ENCODE measurements around the gene RASA3. TPM values are rescaled to one million over a fixed set of nuclear protein-coding genes. Genes with fewer than 3 reads are reported as not detected.

The RASA3 gene
- total RNA-seq, 1 donor from 2014 or later: 41.1 TPM

DNA sequence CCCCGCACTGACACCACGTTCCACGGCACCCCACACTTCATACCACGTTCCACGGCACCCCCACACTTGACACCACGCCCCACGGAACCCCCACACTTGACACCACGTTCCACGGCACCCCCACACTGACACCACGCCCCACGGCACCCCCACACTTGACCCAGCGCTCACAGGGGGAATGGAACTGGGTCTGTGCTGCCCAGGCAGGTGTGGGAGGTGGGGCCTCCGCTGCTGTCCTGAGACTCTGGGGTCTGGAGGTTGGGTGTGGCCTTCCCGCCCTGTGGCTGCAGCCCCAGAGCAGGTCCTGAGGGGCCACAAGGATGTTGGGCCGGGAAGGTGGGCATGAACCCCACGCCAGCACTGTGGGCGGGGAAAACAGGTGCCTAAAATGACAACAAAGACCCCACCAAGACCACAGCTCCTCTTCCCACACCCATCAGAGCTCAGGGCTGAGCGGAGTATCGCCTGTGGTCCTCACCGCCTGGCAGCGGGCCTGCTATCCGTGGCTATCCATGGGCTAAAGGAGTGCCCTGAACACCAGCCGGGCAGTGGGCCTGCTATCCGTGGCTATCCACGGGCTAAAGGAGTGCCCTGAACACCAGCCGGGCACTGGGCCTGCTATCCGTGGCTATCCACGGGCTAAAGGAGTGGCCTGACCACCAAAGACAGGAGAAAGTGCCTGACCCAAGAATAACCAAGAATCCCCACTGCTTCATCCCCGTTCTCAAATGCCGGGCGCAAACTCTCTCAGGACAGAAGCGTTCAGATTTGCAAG lies 98.7 kb downstream of the RASA3 start:
- H3K4me3 ChIP-seq (ENCODE audit: insufficient read depth, low read depth, low read length): no peak overlapping the region
- H3K9ac ChIP-seq (ENCODE audit: low read length): peak overlapping the region; percentile 53
- H3K4me2 ChIP-seq (ENCODE audit: low read length): no peak overlapping the region
- H3K9me3 ChIP-seq (ENCODE audit: insufficient read depth, low read depth, low read length): no peaks in the 10 kb centered on the region
- H3K36me3 ChIP-seq (ENCODE audit: insufficient read depth, low read length): peaks cover 14% of the 10 kb centered on the region
- H4K20me1 ChIP-seq (ENCODE audit: insufficient read depth, low read length): peaks cover 89% of the 10 kb centered on the region
- Mint-ChIP-seq H3K4me1 (ENCODE audit: low read depth, unreplicated experiment) (peaks cover 21% of the 10 kb centered on the region), H3K27ac (ENCODE audit: unreplicated experiment) (peak overlapping the region; percentile 37), H3K27me3 (ENCODE audit: low read depth, unreplicated experiment) (no peaks in the 10 kb centered on the region), H3K9me3 (ENCODE audit: unreplicated experiment) (peaks cover 1% of the 10 kb centered on the region), H3K4me3 (ENCODE audit: unreplicated experiment) (no peak overlapping the region), H3K36me3 (ENCODE audit: low read depth, unreplicated experiment) (peaks cover 14% of the 10 kb centered on the region)
- H3K27me3 ChIP-seq (ENCODE audit: insufficient read depth, low read length): no peaks in the 10 kb centered on the region
- no peak for TF ChIP-seq CTCF (IDR thresholded peaks at IDR 0.05; ENCODE audit: insufficient read depth, low read depth, low read length)
- no peak for TF ChIP-seq EZH2 (IDR thresholded peaks at IDR 0.05; ENCODE audit: insufficient read depth, low read length)
- H2AFZ ChIP-seq (ENCODE audit: low read depth, low read length): no peak overlapping the region
- FAIRE-seq: no peak
- peaks cover 91% of the 10 kb centered on the region for H3K79me2 ChIP-seq (ENCODE audit: insufficient read depth, low read length)
- no peak for DNase-seq (ENCODE audit: low read depth)
- peak overlapping the region; percentile 4 for H3K27ac ChIP-seq (ENCODE audit: low read depth, low read length)
- H3K4me1 ChIP-seq (ENCODE audit: insufficient read depth, low read length): peaks cover 49% of the 10 kb centered on the region

DNA sequence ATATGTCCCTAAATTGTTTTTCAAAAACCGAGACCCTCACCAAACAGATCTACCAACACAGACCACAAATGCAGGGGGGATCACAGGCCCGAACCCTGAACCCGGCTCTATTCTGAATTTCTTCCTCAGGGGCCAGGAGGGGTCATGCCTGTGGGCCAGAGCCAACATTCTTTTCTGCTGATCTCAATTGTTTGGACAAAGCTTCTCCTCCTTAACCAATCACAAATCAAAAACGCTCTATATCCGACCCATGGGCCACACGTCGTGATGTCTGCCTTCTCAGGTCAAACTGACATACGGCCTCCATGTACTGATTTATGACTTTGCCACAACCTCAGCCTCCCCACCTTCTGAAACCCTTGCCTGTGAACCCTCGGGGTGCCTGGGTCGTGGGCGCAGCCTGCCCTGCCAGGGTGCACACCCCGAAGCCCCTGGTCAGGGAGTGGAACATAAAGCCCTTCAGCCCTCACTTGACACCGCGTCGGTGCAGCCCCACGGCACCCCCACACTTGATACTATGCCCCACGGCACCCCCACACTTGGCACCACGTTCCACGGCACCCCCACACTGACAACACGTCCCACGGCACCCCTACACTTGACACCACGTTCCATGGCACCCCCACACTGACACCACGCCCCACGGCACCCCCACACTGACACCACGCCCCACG lies 100.2 kb downstream of the RASA3 start:
- Histone ChIP-seq H2AFZ (ENCODE audit: low read depth, low read length) (no peak overlapping the region), H3K79me2 (ENCODE audit: insufficient read depth, low read length) (peaks cover 89% of the 10 kb centered on the region)

More for the DNA sequence above, 100.2 kb downstream of the RASA3 start:
- H4K20me1 ChIP-seq (ENCODE audit: insufficient read depth, low read length): peaks cover 87% of the 10 kb centered on the region
- no peaks in the 10 kb centered on the region for H3K27me3 Mint-ChIP-seq (ENCODE audit: low read depth, unreplicated experiment)
- H3K27ac Mint-ChIP-seq (ENCODE audit: unreplicated experiment): peak overlapping the region; percentile 91
- H3K36me3 ChIP-seq (ENCODE audit: insufficient read depth, low read length): peaks cover 14% of the 10 kb centered on the region
- peak overlapping the region; percentile 30 for H3K4me3 Mint-ChIP-seq (ENCODE audit: unreplicated experiment)
- peak overlapping the region; percentile 67 for H3K27ac ChIP-seq (ENCODE audit: low read depth, low read length)
- H3K9me3 Mint-ChIP-seq (ENCODE audit: unreplicated experiment): no peaks in the 10 kb centered on the region
- peaks cover 49% of the 10 kb centered on the region for H3K4me1 ChIP-seq (ENCODE audit: insufficient read depth, low read length)
- DNase-seq (ENCODE audit: low read depth): peak; percentile 67
- H3K4me1 Mint-ChIP-seq (ENCODE audit: low read depth, unreplicated experiment): peaks cover 21% of the 10 kb centered on the region
- TF ChIP-seq EZH2 (IDR thresholded peaks at IDR 0.05; ENCODE audit: insufficient read depth, low read length) (no peak), CTCF (IDR thresholded peaks at IDR 0.05; ENCODE audit: insufficient read depth, low read depth, low read length) (no peak)
- H3K9ac ChIP-seq (ENCODE audit: low read length): peak overlapping the region; percentile 61
- peaks cover 11% of the 10 kb centered on the region for H3K36me3 Mint-ChIP-seq (ENCODE audit: low read depth, unreplicated experiment)
- no peaks in the 10 kb centered on the region for H3K27me3 ChIP-seq (ENCODE audit: insufficient read depth, low read length)
- H3K4me2 ChIP-seq (ENCODE audit: low read length): peak overlapping the region; percentile 54
- no peaks in the 10 kb centered on the region for H3K9me3 ChIP-seq (ENCODE audit: insufficient read depth, low read depth, low read length)
- H3K4me3 ChIP-seq (ENCODE audit: insufficient read depth, low read depth, low read length): no peak overlapping the region
- FAIRE-seq: peak; percentile 58

Data from astrocyte (in vitro differentiated cells and primary cell).